Stimulated activated CD8-positive, alpha-beta memory T cell treated with anti-CD3 and anti-CD28 coated beads, Interleukin-15, amount 100 ng/mL, for 4 hours (primary cell): ENCODE measurements around the gene CLEC4G.
"Not testable (repeated sequence)": the region's sequence is repeated elsewhere in the genome, so short reads cannot be mapped to it uniquely, and the experiment has no call there.

Experiments used
- DNase-seq, 2 donors: peaks; one replicate each; pipeline ENCODE4 v3.0.0-alpha.2; 2020; ENCODE audit warnings: low read depth in 2 of 2

CLEC4G gene

GRCh38 chr19:7732045-7732444 is at the start of gene CLEC4G:
Gene CLEC4G (minus strand): TSS chr19:7732110. CDS start chr19:7732102, 8 bp downstream.
- no peak for DNase-seq

GRCh38 chr19:7781157-7781556 is 49.2 kb upstream of the CLEC4G start:
- no peak for DNase-seq

GRCh38 chr19:7779631-7780486 is 47.9 kb upstream of the CLEC4G start:
- DNase-seq: no peak

- no peak for DNase-seq
These were observed 46.2 kb upstream of the CLEC4G start for GRCh38 chr19:7778081-7778480.

GRCh38 chr19:7775761-7776160 is 43.9 kb upstream of the CLEC4G start:
- DNase-seq: no peak

GRCh38 chr19:7773841-7774240 is 41.9 kb upstream of the CLEC4G start:
- no peak for DNase-seq

- DNase-seq: peak in 1 of 2 donors; percentile 13
These were observed 40.9 kb upstream of the CLEC4G start for GRCh38 chr19:7772752-7773291.

- DNase-seq: no peak
These were observed 39.2 kb upstream of the CLEC4G start for GRCh38 chr19:7771072-7771471.

- no peak for DNase-seq
These were observed 37.3 kb upstream of the CLEC4G start for GRCh38 chr19:7769171-7769570.

GRCh38 chr19:7767487-7767886 is 35.6 kb upstream of the CLEC4G start:
- DNase-seq: no peak

- DNase-seq: no peak
These were observed 34.6 kb upstream of the CLEC4G start for GRCh38 chr19:7766535-7766934.

- DNase-seq: not testable (repeated sequence)
These were observed 33.1 kb upstream of the CLEC4G start for GRCh38 chr19:7765043-7765442.

- not testable (repeated sequence) for DNase-seq
These were observed 32.2 kb upstream of the CLEC4G start for GRCh38 chr19:7764157-7764556.

- no peak for DNase-seq
These were observed 31.8 kb upstream of the CLEC4G start for GRCh38 chr19:7763696-7764095.

GRCh38 chr19:7762719-7763293 is 30.9 kb upstream of the CLEC4G start, which contains the start of gene CLEC4M:
Gene CLEC4M (plus strand): TSS chr19:7763243. CDS start chr19:7763267, 24 bp downstream.
- no peak for DNase-seq

- no peak for DNase-seq
These were observed 27.2 kb upstream of the CLEC4G start for GRCh38 chr19:7759156-7759555.

- no peak for DNase-seq
These were observed 25.4 kb upstream of the CLEC4G start for GRCh38 chr19:7757358-7757757.

- DNase-seq: no peak
These were observed 24.3 kb upstream of the CLEC4G start for GRCh38 chr19:7756258-7756657.

- DNase-seq: peak in 1 of 2 donors; percentile 38
These were observed 19.4 kb upstream of the CLEC4G start for GRCh38 chr19:7751157-7751783.

GRCh38 chr19:7748756-7749155 is 16.8 kb upstream of the CLEC4G start:
- no peak for DNase-seq

- no peak for DNase-seq
These were observed 16.3 kb upstream of the CLEC4G start for GRCh38 chr19:7748171-7748570.
